GM23338 (cell line): ENCODE measurements around the gene GRIK5. TPM values are rescaled to one million over a fixed set of nuclear protein-coding genes. Genes with fewer than 3 reads are reported as not detected.

Source experiments
- ATAC-seq: fragments of 200-7000 bp; cut with Tn5 transposase; 3 replicates; pipeline ENCODE4 v1.9.1; 2020
- DNase-seq: peaks from one replicate; pipeline ENCODE4 v3.0.0-alpha.2; 2015; ENCODE audit warnings: low spot score
- H2AFZ ChIP-seq: fragments of 200-600 bp; sonication (generic); 2 replicates; pipeline ENCODE4 v1.8.0; 2016; ENCODE audit warnings: antibody characterized with exemption, mild to moderate bottlenecking, moderate library complexity
- H3F3A ChIP-seq: fragments of 200-600 bp; sonication (generic); replicated peaks from 2 replicates; pipeline ENCODE4 v1.8.0; 2017; ENCODE audit warnings: antibody characterized with exemption, mixed run types, low read depth
- H3K27ac ChIP-seq: fragments of 200-600 bp; sonication (generic); 2 replicates; pipeline ENCODE4 v1.6.1; 2016; ENCODE audit warnings: low read depth
- H3K27me3 ChIP-seq: fragments of 200-600 bp; sonication (generic); 2 replicates; pipeline ENCODE4 v1.8.0; 2016; ENCODE audit warnings: mild to moderate bottlenecking, mixed run types, moderate library complexity; ENCODE audit not compliant: insufficient read depth
- H3K36me3 ChIP-seq: fragments of 200-600 bp; sonication (generic); 2 replicates; pipeline ENCODE4 v1.8.0; 2016; ENCODE audit warnings: mild to moderate bottlenecking; ENCODE audit not compliant: insufficient read depth
- H3K4me1 ChIP-seq: fragments of 200-600 bp; sonication (generic); 2 replicates; pipeline ENCODE4 v1.8.0; 2016; ENCODE audit warnings: mild to moderate bottlenecking, moderate library complexity; ENCODE audit not compliant: insufficient read depth
- H3K4me2 ChIP-seq: fragments of 200-600 bp; sonication (generic); 2 replicates; pipeline ENCODE4 v1.7.1; 2017; ENCODE audit warnings: mixed run types
- H3K4me3 ChIP-seq: fragments of 200-600 bp; sonication (generic); 2 replicates; pipeline ENCODE4 v1.6.1; 2016; ENCODE audit warnings: mixed run types
- H3K79me2 ChIP-seq: fragments of 200-600 bp; sonication (generic); replicated peaks from 2 replicates; pipeline ENCODE4 v1.8.0; 2017; ENCODE audit warnings: mild to moderate bottlenecking; ENCODE audit not compliant: insufficient read depth
- H3K9me2 ChIP-seq: fragments of 200-600 bp; sonication (generic); 2 replicates; pipeline ENCODE4 v1.8.0; 2017; ENCODE audit not compliant: insufficient read depth
- H4K20me1 ChIP-seq: fragments of 200-600 bp; sonication (generic); replicated peaks from 2 replicates; pipeline ENCODE4 v1.8.0; 2017; ENCODE audit warnings: mild to moderate bottlenecking; ENCODE audit not compliant: insufficient read depth
- H3K27ac Mint-ChIP-seq: 2 replicates; pipeline ENCODE4 v1.8.0; 2020; ENCODE audit warnings: inconsistent platforms, mild to moderate bottlenecking, moderate library complexity, mixed read lengths
- H3K27me3 Mint-ChIP-seq: 3 replicates; pipeline ENCODE4 v1.8.0; 2022; ENCODE audit warnings: low read depth, mild to moderate bottlenecking, moderate library complexity, mixed read lengths, inconsistent platforms; ENCODE audit not compliant: insufficient read depth, poor library complexity
- H3K36me3 Mint-ChIP-seq: 3 replicates; pipeline ENCODE4 v1.8.0; 2021; ENCODE audit warnings: low read depth, mild to moderate bottlenecking, inconsistent platforms, moderate library complexity, mixed read lengths
- H3K4me1 Mint-ChIP-seq: 3 replicates; pipeline ENCODE4 v1.8.0; 2020; ENCODE audit warnings: mild to moderate bottlenecking, inconsistent platforms, mixed read lengths
- H3K4me3 Mint-ChIP-seq: 3 replicates; pipeline ENCODE4 v1.8.0; 2021; ENCODE audit warnings: moderate library complexity, mild to moderate bottlenecking, inconsistent platforms, mixed read lengths
- H3K9me3 Mint-ChIP-seq: 3 replicates; pipeline ENCODE4 v1.8.0; 2020; ENCODE audit warnings: moderate library complexity, mild to moderate bottlenecking, inconsistent platforms, mixed read lengths
- EZH2phosphoT487 ChIP-seq: fragments of 200-600 bp; sonication (generic); IDR thresholded peaks from one replicate; pipeline ENCODE4 v1.8.1; 2018; ENCODE audit warnings: antibody characterized with exemption; ENCODE audit not compliant: unreplicated experiment
- JUNB ChIP-seq: IDR thresholded peaks from one replicate; pipeline ENCODE4 v1.6.1; 2016; ENCODE audit warnings: antibody characterized with exemption; ENCODE audit not compliant: unreplicated experiment
- NANOG ChIP-seq: IDR thresholded peaks from 2 replicates; pipeline ENCODE4 v1.6.1; 2016; ENCODE audit warnings: antibody characterized with exemption, borderline replicate concordance
- POLR2AphosphoS5 ChIP-seq: IDR thresholded peaks from 2 replicates; pipeline ENCODE4 v1.6.1; 2016; ENCODE audit warnings: antibody characterized with exemption, low read depth
- STAT1 ChIP-seq: IDR thresholded peaks from one replicate; pipeline ENCODE4 v1.6.1; 2016; ENCODE audit warnings: antibody characterized with exemption; ENCODE audit not compliant: unreplicated experiment
- ZNF114 ChIP-seq: fragments of 250-450 bp; sonication (Bioruptor Pico); IDR thresholded peaks from 2 replicates; pipeline ENCODE4 v1.5.0; 2020; ENCODE audit warnings: mild to moderate bottlenecking, moderate library complexity
- polyA plus RNA-seq: library from polyadenylated mRNA; unstranded; fragments of >200 nt; fragmentation: Nextera tagmentation; extraction: Ambion mirVana; gene quantifications from 2 replicates; pipeline ENCODE4 v1.2.1, GENCODE V29; 2016
- total RNA-seq: library from RNA; depleted of rRNA; stranded (reverse); fragments of >200 nt; shearing (Covaris generic); gene quantifications from 2 replicates; pipeline ENCODE4 v1.2.3, GENCODE V29; 2014
- TF ChIP-seq, protein P1 (sequence below): fragments of 250-450 bp; sonication (Bioruptor Pico); IDR thresholded peaks from 2 replicates; pipeline ENCODE4 v1.5.0; 2020; ENCODE audit warnings: mild to moderate bottlenecking, moderate library complexity
- TF ChIP-seq, protein P2 (sequence below): IDR thresholded peaks from 2 replicates; pipeline ENCODE4 v1.6.1; 2016; ENCODE audit warnings: antibody characterized with exemption
- TF ChIP-seq, protein P3 (sequence below), 2 experiments: fragments of 200-600 bp in 1 of 2; sonication (generic) in 1 of 2; conservative IDR thresholded peaks; 2 replicates each; pipeline versions ENCODE4 v1.5.1 to v1.6.1; 2016 to 2017; ENCODE audit warnings: antibody characterized with exemption in 2 of 2, low read depth in 2 of 2, mild to moderate bottlenecking in 2 of 2, moderate library complexity in 1 of 2

Gene GRIK5
- total and polyA plus RNA-seq, 2 experiments from 2014 or later, result 5.1 to 42.5 TPM

DNA sequence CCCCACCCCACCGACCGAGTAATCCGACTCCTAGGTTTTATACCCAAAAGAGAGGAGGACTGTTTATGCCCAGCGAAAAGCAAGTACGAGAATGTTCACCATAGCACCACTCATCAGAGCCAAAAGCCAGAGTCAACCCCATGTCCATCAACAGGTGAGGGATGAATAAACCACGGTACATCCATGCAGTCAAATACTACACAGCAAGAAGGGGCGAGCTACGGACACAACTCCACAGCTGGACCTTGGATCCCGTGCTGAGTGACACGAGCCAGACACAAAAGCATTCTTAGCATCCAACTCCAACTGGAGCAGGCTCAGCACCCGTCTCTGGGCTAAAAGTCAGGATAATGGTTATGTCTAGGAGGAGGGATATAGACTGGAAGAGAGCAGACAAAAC, 98.6 kb downstream of the GRIK5 start (continued):
- TF ChIP-seq, protein P1, sequence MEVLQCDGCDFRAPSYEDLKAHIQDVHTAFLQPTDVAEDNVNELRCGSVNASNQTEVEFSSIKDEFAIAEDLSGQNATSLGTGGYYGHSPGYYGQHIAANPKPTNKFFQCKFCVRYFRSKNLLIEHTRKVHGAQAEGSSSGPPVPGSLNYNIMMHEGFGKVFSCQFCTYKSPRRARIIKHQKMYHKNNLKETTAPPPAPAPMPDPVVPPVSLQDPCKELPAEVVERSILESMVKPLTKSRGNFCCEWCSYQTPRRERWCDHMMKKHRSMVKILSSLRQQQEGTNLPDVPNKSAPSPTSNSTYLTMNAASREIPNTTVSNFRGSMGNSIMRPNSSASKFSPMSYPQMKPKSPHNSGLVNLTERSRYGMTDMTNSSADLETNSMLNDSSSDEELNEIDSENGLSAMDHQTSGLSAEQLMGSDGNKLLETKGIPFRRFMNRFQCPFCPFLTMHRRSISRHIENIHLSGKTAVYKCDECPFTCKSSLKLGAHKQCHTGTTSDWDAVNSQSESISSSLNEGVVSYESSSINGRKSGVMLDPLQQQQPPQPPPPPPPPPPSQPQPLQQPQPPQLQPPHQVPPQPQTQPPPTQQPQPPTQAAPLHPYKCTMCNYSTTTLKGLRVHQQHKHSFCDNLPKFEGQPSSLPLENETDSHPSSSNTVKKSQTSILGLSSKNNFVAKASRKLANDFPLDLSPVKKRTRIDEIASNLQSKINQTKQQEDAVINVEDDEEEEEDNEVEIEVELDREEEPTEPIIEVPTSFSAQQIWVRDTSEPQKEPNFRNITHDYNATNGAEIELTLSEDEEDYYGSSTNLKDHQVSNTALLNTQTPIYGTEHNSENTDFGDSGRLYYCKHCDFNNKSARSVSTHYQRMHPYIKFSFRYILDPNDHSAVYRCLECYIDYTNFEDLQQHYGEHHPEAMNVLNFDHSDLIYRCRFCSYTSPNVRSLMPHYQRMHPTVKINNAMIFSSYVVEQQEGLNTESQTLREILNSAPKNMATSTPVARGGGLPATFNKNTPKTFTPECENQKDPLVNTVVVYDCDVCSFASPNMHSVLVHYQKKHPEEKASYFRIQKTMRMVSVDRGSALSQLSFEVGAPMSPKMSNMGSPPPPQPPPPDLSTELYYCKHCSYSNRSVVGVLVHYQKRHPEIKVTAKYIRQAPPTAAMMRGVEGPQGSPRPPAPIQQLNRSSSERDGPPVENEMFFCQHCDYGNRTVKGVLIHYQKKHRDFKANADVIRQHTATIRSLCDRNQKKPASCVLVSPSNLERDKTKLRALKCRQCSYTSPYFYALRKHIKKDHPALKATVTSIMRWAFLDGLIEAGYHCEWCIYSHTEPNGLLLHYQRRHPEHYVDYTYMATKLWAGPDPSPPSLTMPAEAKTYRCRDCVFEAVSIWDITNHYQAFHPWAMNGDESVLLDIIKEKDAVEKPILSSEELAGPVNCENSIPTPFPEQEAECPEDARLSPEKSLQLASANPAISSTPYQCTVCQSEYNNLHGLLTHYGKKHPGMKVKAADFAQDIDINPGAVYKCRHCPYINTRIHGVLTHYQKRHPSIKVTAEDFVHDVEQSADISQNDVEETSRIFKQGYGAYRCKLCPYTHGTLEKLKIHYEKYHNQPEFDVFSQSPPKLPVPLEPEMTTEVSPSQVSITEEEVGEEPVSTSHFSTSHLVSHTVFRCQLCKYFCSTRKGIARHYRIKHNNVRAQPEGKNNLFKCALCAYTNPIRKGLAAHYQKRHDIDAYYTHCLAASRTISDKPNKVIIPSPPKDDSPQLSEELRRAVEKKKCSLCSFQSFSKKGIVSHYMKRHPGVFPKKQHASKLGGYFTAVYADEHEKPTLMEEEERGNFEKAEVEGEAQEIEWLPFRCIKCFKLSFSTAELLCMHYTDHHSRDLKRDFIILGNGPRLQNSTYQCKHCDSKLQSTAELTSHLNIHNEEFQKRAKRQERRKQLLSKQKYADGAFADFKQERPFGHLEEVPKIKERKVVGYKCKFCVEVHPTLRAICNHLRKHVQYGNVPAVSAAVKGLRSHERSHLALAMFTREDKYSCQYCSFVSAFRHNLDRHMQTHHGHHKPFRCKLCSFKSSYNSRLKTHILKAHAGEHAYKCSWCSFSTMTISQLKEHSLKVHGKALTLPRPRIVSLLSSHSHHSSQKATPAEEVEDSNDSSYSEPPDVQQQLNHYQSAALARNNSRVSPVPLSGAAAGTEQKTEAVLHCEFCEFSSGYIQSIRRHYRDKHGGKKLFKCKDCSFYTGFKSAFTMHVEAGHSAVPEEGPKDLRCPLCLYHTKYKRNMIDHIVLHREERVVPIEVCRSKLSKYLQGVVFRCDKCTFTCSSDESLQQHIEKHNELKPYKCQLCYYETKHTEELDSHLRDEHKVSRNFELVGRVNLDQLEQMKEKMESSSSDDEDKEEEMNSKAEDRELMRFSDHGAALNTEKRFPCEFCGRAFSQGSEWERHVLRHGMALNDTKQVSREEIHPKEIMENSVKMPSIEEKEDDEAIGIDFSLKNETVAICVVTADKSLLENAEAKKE, result no peak
- no peak for TF ChIP-seq STAT1
- TF ChIP-seq, protein P2, sequence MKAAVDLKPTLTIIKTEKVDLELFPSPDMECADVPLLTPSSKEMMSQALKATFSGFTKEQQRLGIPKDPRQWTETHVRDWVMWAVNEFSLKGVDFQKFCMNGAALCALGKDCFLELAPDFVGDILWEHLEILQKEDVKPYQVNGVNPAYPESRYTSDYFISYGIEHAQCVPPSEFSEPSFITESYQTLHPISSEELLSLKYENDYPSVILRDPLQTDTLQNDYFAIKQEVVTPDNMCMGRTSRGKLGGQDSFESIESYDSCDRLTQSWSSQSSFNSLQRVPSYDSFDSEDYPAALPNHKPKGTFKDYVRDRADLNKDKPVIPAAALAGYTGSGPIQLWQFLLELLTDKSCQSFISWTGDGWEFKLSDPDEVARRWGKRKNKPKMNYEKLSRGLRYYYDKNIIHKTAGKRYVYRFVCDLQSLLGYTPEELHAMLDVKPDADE, result no peak

DNA sequence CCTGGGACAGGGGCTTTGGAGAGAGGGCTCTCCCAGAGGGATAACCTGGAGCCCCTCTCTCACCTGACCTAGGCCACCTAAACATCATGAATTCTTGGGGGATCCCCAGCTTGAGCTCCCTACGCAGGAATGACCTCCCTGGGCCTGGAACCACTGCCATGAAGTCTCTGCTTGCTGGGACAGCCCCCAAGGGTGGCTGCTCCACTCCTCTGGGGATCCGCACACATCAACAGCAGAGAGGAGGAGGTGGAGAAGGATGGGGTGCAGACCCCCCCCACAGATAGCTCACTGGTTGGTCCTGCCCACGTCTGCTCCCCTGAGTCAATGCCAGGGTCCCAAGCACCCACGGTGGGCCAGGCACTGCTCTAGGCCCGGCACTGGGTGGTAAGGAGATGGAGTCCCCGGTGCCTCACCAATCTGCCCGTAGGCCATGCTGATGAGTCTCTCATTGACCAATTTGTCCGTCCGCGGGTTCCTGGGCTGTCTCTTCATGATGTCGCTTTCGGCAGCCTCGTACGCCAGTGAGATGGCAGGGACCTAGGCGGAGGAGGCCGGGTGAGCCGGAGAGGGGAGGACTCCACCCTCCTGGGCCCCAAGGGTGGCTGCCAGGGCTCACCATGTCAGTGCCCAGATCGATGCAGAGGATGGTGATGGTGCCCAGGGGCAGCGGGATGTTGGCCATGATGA, 100.1 kb downstream of the GRIK5 start:
- H3K4me1 Mint-ChIP-seq, result peaks cover 3% of the 10 kb centered on the region; the same call in 2 of the 3 replicates
- TF ChIP-seq NANOG (no peak), POLR2AphosphoS5 (no peak), EZH2phosphoT487 (no peak), JUNB (no peak), ZNF114 (CRISPR knock-in tag) (no peak)
- TF ChIP-seq, protein P3, sequence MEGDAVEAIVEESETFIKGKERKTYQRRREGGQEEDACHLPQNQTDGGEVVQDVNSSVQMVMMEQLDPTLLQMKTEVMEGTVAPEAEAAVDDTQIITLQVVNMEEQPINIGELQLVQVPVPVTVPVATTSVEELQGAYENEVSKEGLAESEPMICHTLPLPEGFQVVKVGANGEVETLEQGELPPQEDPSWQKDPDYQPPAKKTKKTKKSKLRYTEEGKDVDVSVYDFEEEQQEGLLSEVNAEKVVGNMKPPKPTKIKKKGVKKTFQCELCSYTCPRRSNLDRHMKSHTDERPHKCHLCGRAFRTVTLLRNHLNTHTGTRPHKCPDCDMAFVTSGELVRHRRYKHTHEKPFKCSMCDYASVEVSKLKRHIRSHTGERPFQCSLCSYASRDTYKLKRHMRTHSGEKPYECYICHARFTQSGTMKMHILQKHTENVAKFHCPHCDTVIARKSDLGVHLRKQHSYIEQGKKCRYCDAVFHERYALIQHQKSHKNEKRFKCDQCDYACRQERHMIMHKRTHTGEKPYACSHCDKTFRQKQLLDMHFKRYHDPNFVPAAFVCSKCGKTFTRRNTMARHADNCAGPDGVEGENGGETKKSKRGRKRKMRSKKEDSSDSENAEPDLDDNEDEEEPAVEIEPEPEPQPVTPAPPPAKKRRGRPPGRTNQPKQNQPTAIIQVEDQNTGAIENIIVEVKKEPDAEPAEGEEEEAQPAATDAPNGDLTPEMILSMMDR (conservative IDR thresholded peaks at IDR 0.05; ENCODE audit: low read depth in 2 of 2), result no peak
- TF ChIP-seq, protein P2, result no peak

More for the DNA sequence above, 100.1 kb downstream of the GRIK5 start:
- Mint-ChIP-seq H3K4me3 (no peak overlapping the region), H3K36me3 (peaks cover 10% of the 10 kb centered on the region; the same call in 1 of the 3 replicates), H3K27me3 (peaks cover 14% of the 10 kb centered on the region), H3K9me3 (no peaks in the 10 kb centered on the region; the same call in 2 of the 3 replicates), H3K27ac (no peak overlapping the region)
- Histone ChIP-seq H3K27ac (no peak overlapping the region), H3F3A (0 out of 2 replicates have a peak, but pooled peaks cover 6% of the 10 kb centered on the region), H2AFZ (no peak overlapping the region), H3K79me2 (no peaks in the 10 kb centered on the region), H3K4me2 (no peak overlapping the region), H3K9me2 (no peaks in the 10 kb centered on the region), H3K27me3 (no peaks in the 10 kb centered on the region), H3K36me3 (no peaks in the 10 kb centered on the region; the same call in 1 of the 2 replicates), H3K4me1 (no peaks in the 10 kb centered on the region; the same call in 1 of the 2 replicates), H3K4me3 (no peak overlapping the region), H4K20me1 (peaks cover 4% of the 10 kb centered on the region; the same call in 1 of the 2 replicates)
- DNase-seq (no peak), ATAC-seq (no peak)
